Neuronal stem cell (in vitro differentiated cells): ENCODE data around the gene MAP3K14.

Experiments used
- DNase-seq: peaks from one replicate; pipeline ENCODE4 v3.0.0-alpha.2; 2013; ENCODE audit warnings: low spot score
- H2AFZ ChIP-seq: one replicate; pipeline ENCODE4 v1.6.1; 2013; ENCODE audit warnings: mild to moderate bottlenecking, low read length, inconsistent platforms
- H2AK5ac ChIP-seq: 2 replicates; pipeline ENCODE4 v1.6.1; 2013; ENCODE audit warnings: low read depth, mild to moderate bottlenecking, inconsistent platforms, low read length, moderate library complexity, mixed read lengths
- H2BK120ac ChIP-seq: 2 replicates; pipeline ENCODE4 v1.6.1; 2013; ENCODE audit warnings: low read depth, mild to moderate bottlenecking, inconsistent platforms, low read length, moderate library complexity, mixed read lengths
- H2BK12ac ChIP-seq: one replicate; pipeline ENCODE4 v1.6.1; 2013; ENCODE audit warnings: low read length, inconsistent platforms
- H2BK15ac ChIP-seq: 2 replicates; pipeline ENCODE4 v1.6.1; 2013; ENCODE audit warnings: mild to moderate bottlenecking, low read length, inconsistent platforms, mixed read lengths
- H2BK5ac ChIP-seq: one replicate; pipeline ENCODE4 v1.6.1; 2013; ENCODE audit warnings: inconsistent platforms, mild to moderate bottlenecking, low read length, moderate library complexity
- H3K14ac ChIP-seq: one replicate; pipeline ENCODE4 v1.6.1; 2013; ENCODE audit warnings: low read length, inconsistent platforms
- H3K18ac ChIP-seq: 2 replicates; pipeline ENCODE4 v1.6.1; 2013; ENCODE audit warnings: low read length, inconsistent platforms
- H3K23ac ChIP-seq: 2 replicates; pipeline ENCODE4 v1.6.1; 2013; ENCODE audit warnings: low read depth, mild to moderate bottlenecking, mixed read lengths, low read length, inconsistent platforms; ENCODE audit not compliant: poor library complexity
- H3K27ac ChIP-seq: replicated peaks from 3 replicates; pipeline ENCODE4 v1.5.1; 2013; ENCODE audit warnings: low read length, inconsistent platforms
- H3K27me3 ChIP-seq, 3 experiments: 2 replicates each; pipeline ENCODE4 v1.6.1; 2013; ENCODE audit warnings: low read length in 3 of 3, mild to moderate bottlenecking in 2 of 3, inconsistent platforms in 1 of 3, low read depth in 1 of 3, mixed read lengths in 1 of 3, moderate library complexity in 1 of 3; ENCODE audit not compliant: control insufficient read depth in 3 of 3, insufficient read depth in 3 of 3
- H3K36me3 ChIP-seq, 2 donors: replicated peaks in 1 of 2; 2 replicates each; pipeline ENCODE4 v1.6.1; 2013; ENCODE audit warnings: low read length in 2 of 2; ENCODE audit not compliant: control insufficient read depth in 2 of 2, insufficient read depth in 2 of 2
- H3K4ac ChIP-seq: 2 replicates; pipeline ENCODE4 v1.6.1; 2013; ENCODE audit warnings: inconsistent platforms, mild to moderate bottlenecking, low read length, moderate library complexity
- H3K4me1 ChIP-seq, 2 donors: 1 replicate in 1 of 2; 2 replicates in 1 of 2; pipeline ENCODE4 v1.6.1; 2013; ENCODE audit warnings: low read length in 2 of 2, low read depth in 1 of 2; ENCODE audit not compliant: control insufficient read depth in 2 of 2, insufficient read depth in 1 of 2
- H3K4me2 ChIP-seq: one replicate; pipeline ENCODE4 v1.6.1; 2013; ENCODE audit warnings: mild to moderate bottlenecking, low read length, inconsistent platforms; ENCODE audit not compliant: insufficient read depth, poor library complexity, severe bottlenecking
- H3K4me3 ChIP-seq, 2 donors: 2 replicates each; pipeline ENCODE4 v1.5.1; 2013; ENCODE audit warnings: low read length in 2 of 2, mild to moderate bottlenecking in 2 of 2, inconsistent platforms in 1 of 2, moderate library complexity in 1 of 2
- H3K79me1 ChIP-seq: one replicate; pipeline ENCODE4 v1.6.1; 2013; ENCODE audit warnings: low read depth, mild to moderate bottlenecking, inconsistent platforms, low read length, moderate library complexity
- H3K9ac ChIP-seq: one replicate; pipeline ENCODE4 v1.6.1; 2013; ENCODE audit warnings: mild to moderate bottlenecking, low read depth, low read length, inconsistent platforms; ENCODE audit not compliant: poor library complexity
- H3K9me3 ChIP-seq, 2 donors: replicated peaks in 1 of 2; 2 replicates each; pipeline versions ENCODE3 to v1.6.1; 2013; ENCODE audit warnings: low read length in 2 of 2, mild to moderate bottlenecking in 2 of 2, inconsistent platforms in 1 of 2, low read depth in 1 of 2, mixed read lengths in 1 of 2, moderate library complexity in 1 of 2; ENCODE audit not compliant: control insufficient read depth in 2 of 2, insufficient read depth in 1 of 2
- H4K8ac ChIP-seq: one replicate; pipeline ENCODE4 v1.6.1; 2013; ENCODE audit warnings: low read depth, mild to moderate bottlenecking, inconsistent platforms, low read length, moderate library complexity
- H4K91ac ChIP-seq: one replicate; pipeline ENCODE4 v1.6.1; 2013; ENCODE audit warnings: low read length, low read depth, mild to moderate bottlenecking, inconsistent platforms; ENCODE audit not compliant: poor library complexity
- WGBS, 2 donors: extraction: QIAGEN DNeasy Blood & Tissue Kit; methylation state at CpG; one replicate each; pipeline ENCODE4 v1.1.7; 2013; ENCODE audit warnings: missing lambda C conversion rate in 2 of 2, mixed read lengths in 1 of 2; ENCODE audit not compliant: insufficient read length in 2 of 2, insufficient replicate concordance in 1 of 2; ENCODE audit errors: extremely low coverage in 2 of 2; 5-methylcytosine and 5-hydroxymethylcytosine counted together

MAP3K14 gene

DNA sequence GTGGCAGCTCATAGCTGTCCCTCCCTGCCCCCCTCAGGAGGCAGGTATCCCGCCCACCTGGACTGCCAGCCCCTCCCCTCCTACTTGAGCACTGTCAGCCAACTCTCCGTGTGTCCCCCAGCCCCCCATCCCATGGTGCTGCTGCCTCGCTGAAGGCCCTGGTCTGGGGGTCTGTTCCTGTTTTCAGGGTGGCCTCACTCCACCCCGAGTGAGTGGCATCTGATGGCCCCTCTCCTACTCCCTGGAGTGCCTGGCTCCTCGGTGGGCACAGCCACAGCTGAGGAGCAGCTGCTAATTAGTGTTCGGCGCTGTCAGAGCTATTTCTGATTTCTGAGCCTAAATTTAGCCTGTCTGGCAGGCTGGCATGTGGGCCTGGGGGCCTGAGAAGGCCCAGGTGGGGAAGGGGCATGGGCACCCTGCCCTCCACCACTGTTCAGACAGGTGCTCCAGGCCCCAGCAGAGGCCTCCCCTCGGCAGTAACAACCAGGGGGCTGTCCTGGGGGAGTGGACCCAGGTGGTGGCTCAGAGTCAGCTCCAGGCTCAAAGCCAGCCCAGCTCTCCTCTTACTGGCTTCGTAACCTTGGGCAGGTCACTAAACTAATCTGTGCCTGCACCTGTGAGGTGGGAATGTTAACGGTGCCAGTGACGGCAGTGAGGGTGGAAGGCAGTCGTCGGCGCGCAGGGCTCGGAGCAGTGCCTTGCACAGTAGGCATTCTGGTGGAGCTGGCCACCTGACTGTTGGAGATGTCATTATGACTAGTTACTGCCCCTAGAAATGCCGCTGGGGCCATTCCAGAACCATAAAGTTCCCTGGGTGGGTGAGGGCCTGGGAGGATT is 88.7 kb downstream of the MAP3K14 start:
- H2BK15ac ChIP-seq, result peak overlapping the region; percentile 91
- no peak overlapping the region for H3K4me3 ChIP-seq
- no peak overlapping the region for H3K4me2 ChIP-seq
- peaks cover 1% of the 10 kb centered on the region for H3K79me1 ChIP-seq
- no CpG with 5 or more reads among the region's 17 CpGs for WGBS, 2 donors
- peak overlapping the region; percentile 95 for H2AK5ac ChIP-seq
- no peak overlapping the region for H4K91ac ChIP-seq
- peak overlapping the region; percentile 72 for H3K14ac ChIP-seq
- H3K36me3 ChIP-seq, result no peaks in the 10 kb centered on the region
- peaks cover 5 to 18% of the 10 kb centered on the region in 2 donors for H3K4me1 ChIP-seq
- peak overlapping the region; percentile 34 for H3K23ac ChIP-seq
- H2AFZ ChIP-seq, result no peak overlapping the region
- peak overlapping the region; percentile 79 for H2BK5ac ChIP-seq
- H4K8ac ChIP-seq, result peak overlapping the region; percentile 25
- peak overlapping the region; percentile 53 for H2BK120ac ChIP-seq
- H3K9ac ChIP-seq, result no peak overlapping the region
- H3K27ac ChIP-seq, result no peak overlapping the region
- peak overlapping the region; percentile 83 for H3K18ac ChIP-seq
- H3K9me3 ChIP-seq, result no peaks in the 10 kb centered on the region
- DNase-seq, result no peak
- H3K27me3 ChIP-seq, result peaks cover 0 to 96% (median 17%) of the 10 kb centered on the region in 3 experiments
- H3K4ac ChIP-seq, result no peak overlapping the region
- peak overlapping the region; percentile 85 for H2BK12ac ChIP-seq

DNA sequence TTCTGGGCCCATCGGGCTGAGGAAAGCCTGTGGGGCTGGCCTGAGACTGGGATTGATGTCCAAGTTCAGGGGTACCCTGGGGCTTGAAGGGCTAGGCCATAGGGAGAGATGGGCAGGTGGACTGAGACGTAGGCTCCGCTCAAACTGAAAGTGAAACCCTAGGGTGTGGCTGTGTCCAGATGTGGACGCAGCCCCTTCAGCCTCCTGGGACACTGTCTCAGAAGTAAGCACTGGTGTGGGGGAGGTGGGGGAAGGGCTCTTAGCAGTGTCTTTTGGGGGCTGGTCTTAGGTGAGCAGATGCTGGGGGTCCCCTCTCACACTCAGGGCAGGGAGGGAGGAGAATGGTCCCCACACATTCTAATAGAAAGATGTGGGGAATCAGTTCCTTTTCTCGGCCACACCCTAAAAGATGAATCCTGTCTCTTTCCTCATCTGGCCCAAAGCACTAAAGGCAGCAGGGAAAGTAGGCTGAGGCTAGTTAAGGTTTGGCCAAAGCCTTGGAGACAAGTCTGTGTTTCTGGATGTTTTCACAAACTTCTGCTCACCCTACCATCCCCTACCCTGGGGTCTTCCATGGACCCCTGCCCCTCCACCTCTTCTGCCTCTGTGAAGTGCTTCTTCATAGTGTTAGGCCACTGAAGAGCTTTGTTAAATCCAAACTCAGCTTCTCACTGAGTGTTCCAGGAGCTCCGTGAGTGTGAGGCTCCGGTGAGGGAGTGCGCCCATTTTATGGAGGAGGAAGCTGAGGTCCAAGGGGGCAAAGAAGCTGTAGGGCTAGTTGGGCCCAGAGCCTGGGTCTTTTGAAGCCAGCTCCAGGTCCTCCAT is 89.5 kb downstream of the MAP3K14 start:
- H3K79me1 ChIP-seq, result peaks cover 1% of the 10 kb centered on the region
- no peak overlapping the region for H2BK12ac ChIP-seq
- no peak for DNase-seq
- no peak overlapping the region for H3K27ac ChIP-seq
- H2BK15ac ChIP-seq, result no peak overlapping the region
- no peak overlapping the region for H3K4ac ChIP-seq
- peak overlapping the region; percentile 79 for H2BK5ac ChIP-seq
- H3K4me3 ChIP-seq, result no peak overlapping the region
- no peak overlapping the region for H3K23ac ChIP-seq
- H3K27me3 ChIP-seq, result peaks cover 4 to 98% (median 25%) of the 10 kb centered on the region in 3 experiments
- peak overlapping the region; percentile 95 for H2AK5ac ChIP-seq
- no peak overlapping the region for H4K8ac ChIP-seq
- no peak overlapping the region for H2BK120ac ChIP-seq
- H3K4me1 ChIP-seq, result peaks cover 5 to 18% of the 10 kb centered on the region in 2 donors
- H3K18ac ChIP-seq, result no peak overlapping the region
- no peak overlapping the region for H3K4me2 ChIP-seq
- no peaks in the 10 kb centered on the region for H3K36me3 ChIP-seq
- H3K9me3 ChIP-seq, result no peaks in the 10 kb centered on the region
- H3K9ac ChIP-seq, result no peak overlapping the region
- no peak overlapping the region for H4K91ac ChIP-seq
- WGBS, 2 donors, result no CpG with 5 or more reads among the region's 8 CpGs
- no peak overlapping the region for H3K14ac ChIP-seq
- no peak overlapping the region for H2AFZ ChIP-seq

DNA sequence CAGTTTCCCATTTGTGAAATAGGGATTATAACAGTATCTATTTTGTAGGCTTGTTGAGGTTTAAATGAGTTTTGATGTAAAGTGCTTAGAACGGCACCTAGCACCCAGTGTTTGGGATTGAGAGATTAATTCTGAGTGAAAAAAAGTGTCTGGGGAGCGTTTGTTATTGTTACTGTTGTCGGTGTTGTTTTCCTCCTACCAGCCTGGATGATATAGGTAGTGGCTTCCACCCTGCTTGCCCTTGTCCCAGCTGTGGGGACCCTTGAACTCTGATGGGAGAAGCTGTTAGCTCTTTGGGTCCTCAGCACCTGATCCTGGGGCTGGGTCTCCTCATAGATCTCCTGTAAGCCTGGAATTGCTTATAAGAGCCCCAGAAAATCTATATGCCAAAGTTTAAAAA is 90.2 kb downstream of the MAP3K14 start:
- Histone ChIP-seq H3K14ac (no peak overlapping the region), H3K36me3 (no peaks in the 10 kb centered on the region), H2BK12ac (no peak overlapping the region), H3K9ac (no peak overlapping the region), H3K4me2 (no peak overlapping the region), H3K27ac (no peak overlapping the region), H2AK5ac (no peak overlapping the region), H3K4ac (no peak overlapping the region), H3K9me3 (no peaks in the 10 kb centered on the region), H4K91ac (no peak overlapping the region), H2AFZ (no peak overlapping the region), H3K4me1 (peaks cover 5 to 18% of the 10 kb centered on the region in 2 donors), H3K27me3 (peaks cover 7 to 99% (median 32%) of the 10 kb centered on the region in 3 experiments), H3K23ac (no peak overlapping the region), H3K18ac (no peak overlapping the region), H2BK15ac (no peak overlapping the region), H3K79me1 (peaks cover 1% of the 10 kb centered on the region), H2BK5ac (no peak overlapping the region), H3K4me3 (no peak overlapping the region), H4K8ac (no peak overlapping the region), H2BK120ac (no peak overlapping the region)
- no peak for DNase-seq
- WGBS, 2 donors, result no CpG with 5 or more reads among the region's 3 CpGs
